PFSK-1 (cell line): ENCODE data around the gene LIMS1.

Source experiments
- FOXP2 ChIP-seq: optimal IDR thresholded peaks from 2 replicates; pipeline ENCODE3; 2011; ENCODE audit warnings: borderline replicate concordance, control low read depth, inconsistent platforms; ENCODE audit not compliant: insufficient read depth; ENCODE audit errors: extremely low read length, extremely low read depth
- POLR2AphosphoS5 ChIP-seq: IDR thresholded peaks from 2 replicates; pipeline ENCODE4 v1.6.1; 2012; ENCODE audit warnings: low read depth, mild to moderate bottlenecking, control low read depth, low read length, moderate library complexity
- SIN3A ChIP-seq: IDR thresholded peaks from 2 replicates; pipeline ENCODE4 v1.6.1; 2012; ENCODE audit warnings: mild to moderate bottlenecking, low read length, moderate library complexity, borderline replicate concordance; ENCODE audit not compliant: insufficient read depth
- TAF1 ChIP-seq: IDR thresholded peaks from 2 replicates; pipeline ENCODE4 v1.6.1; 2012; ENCODE audit warnings: low read length, control low read depth, borderline replicate concordance; ENCODE audit not compliant: insufficient read depth
- TF ChIP-seq, protein P1 (sequence below), 2 experiments: IDR thresholded peaks; 2 replicates each; pipeline versions ENCODE4 v1.6.1 to v1.8.0; 2011 to 2012; ENCODE audit warnings: low read depth in 2 of 2, low read length in 2 of 2, control low read depth in 1 of 2, inconsistent platforms in 1 of 2, mild to moderate bottlenecking in 1 of 2, moderate library complexity in 1 of 2; ENCODE audit not compliant: insufficient read depth in 1 of 2

LIMS1 gene

DNA sequence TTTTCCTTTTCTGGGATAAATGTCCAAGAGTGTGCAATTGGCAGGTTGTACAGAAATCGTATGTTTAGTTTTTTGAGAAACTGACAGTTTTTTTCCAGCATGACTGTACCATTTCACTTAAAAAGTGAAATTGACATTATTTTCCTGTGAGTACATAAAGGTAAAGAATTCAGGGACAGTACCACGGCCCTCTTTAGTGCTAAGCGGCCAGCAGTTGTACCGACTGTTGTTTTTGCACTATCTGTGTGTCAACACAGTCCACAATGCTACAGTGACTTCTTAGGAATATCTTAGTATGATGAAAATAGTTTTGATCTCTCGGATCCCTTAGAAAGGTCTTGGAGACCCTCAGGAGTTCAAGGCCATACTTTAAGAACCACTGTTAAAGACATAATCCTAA is 2.6 kb downstream of the LIMS1 start:
- TF ChIP-seq FOXP2 (no peak), SIN3A (no peak), TAF1 (no peak), POLR2AphosphoS5 (no peak)
- TF ChIP-seq, protein P1, sequence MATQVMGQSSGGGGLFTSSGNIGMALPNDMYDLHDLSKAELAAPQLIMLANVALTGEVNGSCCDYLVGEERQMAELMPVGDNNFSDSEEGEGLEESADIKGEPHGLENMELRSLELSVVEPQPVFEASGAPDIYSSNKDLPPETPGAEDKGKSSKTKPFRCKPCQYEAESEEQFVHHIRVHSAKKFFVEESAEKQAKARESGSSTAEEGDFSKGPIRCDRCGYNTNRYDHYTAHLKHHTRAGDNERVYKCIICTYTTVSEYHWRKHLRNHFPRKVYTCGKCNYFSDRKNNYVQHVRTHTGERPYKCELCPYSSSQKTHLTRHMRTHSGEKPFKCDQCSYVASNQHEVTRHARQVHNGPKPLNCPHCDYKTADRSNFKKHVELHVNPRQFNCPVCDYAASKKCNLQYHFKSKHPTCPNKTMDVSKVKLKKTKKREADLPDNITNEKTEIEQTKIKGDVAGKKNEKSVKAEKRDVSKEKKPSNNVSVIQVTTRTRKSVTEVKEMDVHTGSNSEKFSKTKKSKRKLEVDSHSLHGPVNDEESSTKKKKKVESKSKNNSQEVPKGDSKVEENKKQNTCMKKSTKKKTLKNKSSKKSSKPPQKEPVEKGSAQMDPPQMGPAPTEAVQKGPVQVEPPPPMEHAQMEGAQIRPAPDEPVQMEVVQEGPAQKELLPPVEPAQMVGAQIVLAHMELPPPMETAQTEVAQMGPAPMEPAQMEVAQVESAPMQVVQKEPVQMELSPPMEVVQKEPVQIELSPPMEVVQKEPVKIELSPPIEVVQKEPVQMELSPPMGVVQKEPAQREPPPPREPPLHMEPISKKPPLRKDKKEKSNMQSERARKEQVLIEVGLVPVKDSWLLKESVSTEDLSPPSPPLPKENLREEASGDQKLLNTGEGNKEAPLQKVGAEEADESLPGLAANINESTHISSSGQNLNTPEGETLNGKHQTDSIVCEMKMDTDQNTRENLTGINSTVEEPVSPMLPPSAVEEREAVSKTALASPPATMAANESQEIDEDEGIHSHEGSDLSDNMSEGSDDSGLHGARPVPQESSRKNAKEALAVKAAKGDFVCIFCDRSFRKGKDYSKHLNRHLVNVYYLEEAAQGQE (IDR thresholded peaks at IDR 0.05; ENCODE audit: insufficient read depth in 1 of 2, low read depth in 2 of 2, low read length in 2 of 2), result no peak

DNA sequence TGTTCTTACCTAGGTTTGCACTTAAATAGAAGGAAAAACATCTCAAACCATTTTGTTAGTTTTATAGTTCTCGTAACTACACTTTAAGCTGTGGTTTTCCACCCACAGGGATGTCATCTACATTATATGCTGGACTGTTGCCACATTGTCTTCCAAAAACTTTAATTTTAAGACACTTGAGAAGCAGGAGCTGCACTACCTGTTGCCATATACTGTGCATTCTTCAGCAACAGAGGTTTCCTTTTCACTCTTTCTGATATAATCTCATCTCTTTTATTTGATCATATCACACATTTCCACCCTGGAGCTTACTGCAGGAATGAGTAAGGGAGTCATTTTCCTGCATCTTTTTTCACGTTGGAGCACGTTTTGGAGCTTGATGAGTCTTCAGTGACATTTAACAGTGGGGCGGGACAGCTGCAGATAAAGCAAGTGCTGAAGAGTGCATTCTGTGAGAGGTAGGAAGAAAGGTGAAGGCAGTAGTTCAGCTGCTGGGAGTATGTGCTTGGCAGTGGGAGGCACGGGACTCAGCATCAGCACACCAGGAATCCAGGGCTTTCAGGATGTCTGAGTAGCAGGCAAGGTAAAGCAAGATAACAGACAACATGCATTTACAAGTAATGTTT is 3.8 kb downstream of the LIMS1 start:
- TF ChIP-seq, protein P1 (IDR thresholded peaks at IDR 0.05; ENCODE audit: insufficient read depth in 1 of 2, low read depth in 2 of 2, low read length in 2 of 2), result no peak

DNA sequence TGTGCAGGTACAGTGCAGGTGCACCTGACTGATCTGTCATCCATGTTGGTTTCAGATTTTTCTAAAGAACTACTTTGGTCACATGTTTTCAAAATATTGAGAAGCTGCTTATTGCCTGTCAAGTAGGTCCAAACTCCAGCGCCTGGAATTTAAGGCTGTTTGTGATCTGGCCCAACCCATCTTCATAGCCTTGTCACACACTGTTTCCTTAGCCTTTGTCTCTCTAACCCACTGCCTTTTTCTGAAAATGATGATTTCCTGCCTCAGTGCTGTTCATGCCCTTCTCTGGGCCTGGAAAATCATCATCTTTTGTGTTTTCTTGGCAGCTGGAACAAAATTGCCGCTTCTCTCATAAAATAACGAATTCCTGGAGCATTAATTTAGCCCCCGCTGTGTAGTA is 7.2 kb downstream of the LIMS1 start:
- TF ChIP-seq POLR2AphosphoS5, result no peak
- TF ChIP-seq TAF1, result no peak
- TF ChIP-seq, protein P1 (IDR thresholded peaks at IDR 0.05; ENCODE audit: insufficient read depth in 1 of 2, low read depth in 2 of 2, low read length in 2 of 2), result no peak
- no peak for TF ChIP-seq SIN3A
- TF ChIP-seq FOXP2, result no peak

DNA sequence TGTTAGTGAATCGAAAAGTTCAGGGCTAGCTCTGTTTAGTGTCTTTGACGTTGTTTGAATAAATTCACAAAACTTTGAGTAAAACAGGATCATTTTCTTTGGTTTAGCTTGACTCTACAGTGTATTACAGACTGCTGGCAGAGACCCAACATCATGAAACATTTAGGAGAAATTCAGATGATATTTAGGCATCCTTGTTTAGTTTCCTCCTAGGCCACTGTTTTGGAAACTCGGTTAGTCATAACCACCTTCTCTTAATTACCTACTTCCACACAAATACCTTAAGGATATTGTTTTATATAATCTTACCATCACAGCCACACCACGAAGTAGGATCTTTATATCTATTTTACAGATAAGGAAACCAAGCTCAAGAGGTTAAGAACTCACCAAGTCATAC is 7.8 kb downstream of the LIMS1 start:
- TF ChIP-seq TAF1, result no peak
- TF ChIP-seq POLR2AphosphoS5, result no peak
- no peak for TF ChIP-seq FOXP2
- TF ChIP-seq, protein P1 (IDR thresholded peaks at IDR 0.05; ENCODE audit: insufficient read depth in 1 of 2, low read depth in 2 of 2, low read length in 2 of 2), result no peak
- TF ChIP-seq SIN3A, result no peak

DNA sequence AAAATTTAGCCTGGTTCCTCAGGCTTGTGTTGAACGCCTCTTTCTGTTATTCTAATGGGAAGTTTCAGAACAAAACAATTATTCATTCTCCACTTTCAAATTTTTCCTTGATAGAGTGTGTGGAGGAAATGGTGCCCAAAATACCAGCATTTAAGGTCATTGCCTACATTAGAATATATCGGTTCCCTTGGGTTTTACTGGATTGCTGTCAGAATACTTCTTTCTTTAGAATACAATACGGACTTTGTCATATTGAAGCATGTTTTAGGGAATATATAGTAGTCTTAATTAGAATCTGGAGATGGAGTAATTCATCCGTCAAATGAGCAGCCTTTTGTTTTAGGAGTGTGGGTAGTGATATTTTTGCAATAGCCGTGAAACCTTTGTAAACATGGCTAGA is 13.3 kb downstream of the LIMS1 start:
- TF ChIP-seq TAF1 (no peak), POLR2AphosphoS5 (no peak), FOXP2 (no peak), SIN3A (no peak)
- TF ChIP-seq, protein P1 (IDR thresholded peaks at IDR 0.05; ENCODE audit: insufficient read depth in 1 of 2, low read depth in 2 of 2, low read length in 2 of 2), result no peak
